Measurements from ENCODE around the gene INTS15. TPM values are rescaled to one million over a fixed set of nuclear protein-coding genes. Genes with fewer than 3 reads are reported as not detected.

INTS15 gene
- total RNA-seq, 1 experiment from 2014 or later = 24.3 TPM

- H3K4me3 ChIP-seq (replicated peaks in 1 of 2; ENCODE audit: low read depth in 1 of 2, low read length in 2 of 2) = no peak overlapping the region
- DNase-seq (ENCODE audit: low read depth, low spot score) (no peak), ATAC-seq (no peak)
- intact Hi-C loops (cut with micrococcal nuclease) = no loop called here
- no peak overlapping the region for H3K27ac ChIP-seq (ENCODE audit: low read depth, low read length)
- H3K9me3 ChIP-seq (ENCODE audit: control insufficient read depth in 1 of 2, insufficient read depth in 1 of 2, low read depth in 1 of 2, low read length in 2 of 2) = no peaks in the 10 kb centered on the region
- H3K27me3 ChIP-seq (ENCODE audit: insufficient read depth, low read length) = peaks cover 3% of the 10 kb centered on the region; the same call in 1 of the 2 replicates
- TF ChIP-seq JUND (IDR thresholded peaks at IDR 0.05) (no peak), ELF1 (IDR thresholded peaks at IDR 0.05; ENCODE audit: borderline replicate concordance, low read depth) (no peak), CBX3 (IDR thresholded peaks at IDR 0.05; ENCODE audit: low read depth) (no peak), SRF (IDR thresholded peaks at IDR 0.05; ENCODE audit: low read depth) (no peak), ZFX (IDR thresholded peaks at IDR 0.05) (no peak), POLR2AphosphoS5 (IDR thresholded peaks at IDR 0.05; ENCODE audit: low read depth, low read length) (no peak), RAD21 (IDR thresholded peaks at IDR 0.05; ENCODE audit: low read depth) (no peak), SP1 (IDR thresholded peaks at IDR 0.05; ENCODE audit: low read depth) (no peak), ZNF274 (IDR thresholded peaks at IDR 0.05; ENCODE audit: low read depth, low read length) (no peak), FOSL1 (IDR thresholded peaks at IDR 0.05; ENCODE audit: low read depth) (no peak), YY1 (IDR thresholded peaks at IDR 0.05; ENCODE audit: extremely low read depth, insufficient replicate concordance, low read depth, low read length) (no peak), TCF7L2 (IDR thresholded peaks at IDR 0.05; ENCODE audit: borderline replicate concordance, extremely low read depth, insufficient read depth, insufficient read length) (no peak)
- H3K79me2 ChIP-seq (ENCODE audit: insufficient read depth, low read length) = no peaks in the 10 kb centered on the region
- H3K9ac ChIP-seq (ENCODE audit: low read length) = no peak overlapping the region
- RAD21 ChIA-PET (ENCODE audit: low non-redundant PET in 1 of 2, low total read pairs in 2 of 2, uncharacterized antibody in 2 of 2, unreplicated experiment in 2 of 2) = no interaction called here
- no peaks in the 10 kb centered on the region for H4K20me1 ChIP-seq (ENCODE audit: insufficient read depth)
- no peak overlapping the region for H3K4me2 ChIP-seq (ENCODE audit: low read length)
- H3K36me3 ChIP-seq (ENCODE audit: control insufficient read depth in 1 of 2, insufficient read depth in 2 of 2, low read length in 2 of 2) = no peaks in the 10 kb centered on the region
- no peaks in the 10 kb centered on the region for H3K4me1 ChIP-seq (ENCODE audit: control insufficient read depth in 1 of 2, insufficient read depth in 2 of 2, low read length in 2 of 2)
- H3K9me2 ChIP-seq (ENCODE audit: insufficient read depth) = no peaks in the 10 kb centered on the region
- H2AFZ ChIP-seq (ENCODE audit: low read depth, low read length, poor library complexity, severe bottlenecking) = no peak overlapping the region
- POLR2A ChIA-PET = no interaction called here
- CTCF ChIA-PET = no interaction called here
- no TSS peak for BruUV-seq (replicated peaks)
Observed at GRCh38 chr7:6621195-6622133, 31.6 kb downstream of the INTS15 start.

Measured in HCT116 (cell line).